A549 (cell line): Measurements from ENCODE around the gene HS3ST6.

Experiments
- EP300 ChIP-seq, 2 experiments: fragments of >200 bp; sonication (Bioruptor Twin); formaldehyde crosslinking; IDR thresholded peaks; 2 replicates in 1 of 2; 3 replicates in 1 of 2; pipeline ENCODE4 v1.6.1; 2016 to 2017
- MYC ChIP-seq: IDR thresholded peaks from 2 replicates; pipeline ENCODE4 v1.6.1; 2012; ENCODE audit warnings: mild to moderate bottlenecking, inconsistent platforms, low read length, improper control_type of control experiment, borderline replicate concordance
- RCOR1 ChIP-seq: fragments of 150-350 bp; IDR thresholded peaks from 2 replicates; pipeline ENCODE4 v1.6.1; 2014; ENCODE audit warnings: antibody characterized with exemption, low read length, low read depth
- TF ChIP-seq, protein P1 (sequence below): fragments of >200 bp; sonication (Bioruptor Twin); formaldehyde crosslinking; IDR thresholded peaks from 3 replicates; pipeline ENCODE4 v1.5.1; 2016
- TF ChIP-seq, protein P2 (sequence below): fragments of 450-650 bp; IDR thresholded peaks from 2 replicates; pipeline ENCODE4 v1.6.1; 2014; ENCODE audit warnings: antibody characterized with exemption

DNA sequence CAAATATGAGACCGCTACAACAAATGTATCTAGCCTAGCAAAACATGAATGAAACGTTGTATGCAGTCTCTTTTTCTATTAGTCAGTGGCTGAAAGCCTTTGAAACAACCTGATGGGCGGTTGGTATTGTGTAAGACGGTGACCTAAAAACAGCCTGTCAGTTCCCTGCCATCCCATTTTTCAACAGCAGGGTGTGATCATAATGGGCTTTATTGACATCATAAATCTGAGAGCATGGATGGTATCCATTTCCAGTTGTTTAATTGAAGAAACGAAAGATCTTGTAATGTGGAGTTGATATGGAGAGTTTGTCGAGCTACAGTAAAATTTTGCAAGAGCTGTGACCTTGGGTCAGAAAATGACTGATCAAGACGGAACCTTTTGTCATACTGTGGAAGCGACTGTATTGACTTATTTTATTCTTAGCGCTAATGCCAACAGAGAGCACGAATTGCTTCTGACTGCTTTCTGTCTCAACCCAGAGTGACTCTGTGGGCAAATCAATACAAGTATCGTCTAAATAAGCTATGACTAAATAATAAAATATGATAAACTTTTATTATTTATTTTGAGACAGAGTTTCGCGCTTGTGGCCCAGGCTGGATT lies 34.0 kb downstream of the HS3ST6 start:
- TF ChIP-seq MYC (no peak), EP300 (IDR thresholded peaks at IDR 0.05) (no peak), RCOR1 (no peak)
- TF ChIP-seq, protein P1, sequence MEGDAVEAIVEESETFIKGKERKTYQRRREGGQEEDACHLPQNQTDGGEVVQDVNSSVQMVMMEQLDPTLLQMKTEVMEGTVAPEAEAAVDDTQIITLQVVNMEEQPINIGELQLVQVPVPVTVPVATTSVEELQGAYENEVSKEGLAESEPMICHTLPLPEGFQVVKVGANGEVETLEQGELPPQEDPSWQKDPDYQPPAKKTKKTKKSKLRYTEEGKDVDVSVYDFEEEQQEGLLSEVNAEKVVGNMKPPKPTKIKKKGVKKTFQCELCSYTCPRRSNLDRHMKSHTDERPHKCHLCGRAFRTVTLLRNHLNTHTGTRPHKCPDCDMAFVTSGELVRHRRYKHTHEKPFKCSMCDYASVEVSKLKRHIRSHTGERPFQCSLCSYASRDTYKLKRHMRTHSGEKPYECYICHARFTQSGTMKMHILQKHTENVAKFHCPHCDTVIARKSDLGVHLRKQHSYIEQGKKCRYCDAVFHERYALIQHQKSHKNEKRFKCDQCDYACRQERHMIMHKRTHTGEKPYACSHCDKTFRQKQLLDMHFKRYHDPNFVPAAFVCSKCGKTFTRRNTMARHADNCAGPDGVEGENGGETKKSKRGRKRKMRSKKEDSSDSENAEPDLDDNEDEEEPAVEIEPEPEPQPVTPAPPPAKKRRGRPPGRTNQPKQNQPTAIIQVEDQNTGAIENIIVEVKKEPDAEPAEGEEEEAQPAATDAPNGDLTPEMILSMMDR: no peak
- TF ChIP-seq, protein P2, sequence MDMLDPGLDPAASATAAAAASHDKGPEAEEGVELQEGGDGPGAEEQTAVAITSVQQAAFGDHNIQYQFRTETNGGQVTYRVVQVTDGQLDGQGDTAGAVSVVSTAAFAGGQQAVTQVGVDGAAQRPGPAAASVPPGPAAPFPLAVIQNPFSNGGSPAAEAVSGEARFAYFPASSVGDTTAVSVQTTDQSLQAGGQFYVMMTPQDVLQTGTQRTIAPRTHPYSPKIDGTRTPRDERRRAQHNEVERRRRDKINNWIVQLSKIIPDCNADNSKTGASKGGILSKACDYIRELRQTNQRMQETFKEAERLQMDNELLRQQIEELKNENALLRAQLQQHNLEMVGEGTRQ: no peak
